Measurements from ENCODE around the gene DDRGK1.

- TF ChIP-seq CTCF (conservative IDR thresholded peaks at IDR 0.05; ENCODE audit: low read depth, low read length) = no peak
- TF ChIP-seq EZH2 (IDR thresholded peaks at IDR 0.05; ENCODE audit: low read length, unreplicated experiment) = no peak
These were observed 38.8 kb downstream of the DDRGK1 start for GRCh38 chr20:3165473-3166337.
